ENCODE results near the gene PAMR1.

DNA sequence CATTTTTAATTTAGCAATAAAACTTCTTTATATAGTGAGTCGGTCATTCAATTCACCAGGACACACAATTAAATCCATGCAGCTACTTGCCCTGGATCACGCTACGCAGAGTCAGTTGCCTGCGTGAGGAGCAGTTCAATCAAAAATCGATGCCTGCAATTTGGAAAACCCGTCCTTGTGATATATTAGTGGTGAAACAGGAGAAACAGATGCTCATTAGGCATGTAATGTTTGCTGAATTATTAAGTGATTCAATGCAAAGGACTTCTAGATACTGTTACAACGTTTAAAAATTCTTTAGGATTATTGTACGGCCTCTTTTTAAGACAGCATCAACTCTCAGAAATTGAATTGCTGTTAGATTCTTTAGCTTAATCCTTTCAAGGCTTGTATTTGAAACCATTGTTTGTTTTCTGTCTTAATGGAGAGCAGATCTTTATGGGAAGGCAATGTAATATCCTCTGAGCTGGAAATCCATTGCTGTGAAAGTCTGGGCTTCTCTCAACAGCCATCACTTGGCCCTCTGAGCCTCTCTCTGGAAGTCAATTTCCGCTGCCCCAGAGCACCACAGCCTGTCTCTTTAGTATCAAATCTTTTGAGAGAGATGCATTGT, 20.1 kb upstream of the PAMR1 start:
- TF ChIP-seq, protein P1, sequence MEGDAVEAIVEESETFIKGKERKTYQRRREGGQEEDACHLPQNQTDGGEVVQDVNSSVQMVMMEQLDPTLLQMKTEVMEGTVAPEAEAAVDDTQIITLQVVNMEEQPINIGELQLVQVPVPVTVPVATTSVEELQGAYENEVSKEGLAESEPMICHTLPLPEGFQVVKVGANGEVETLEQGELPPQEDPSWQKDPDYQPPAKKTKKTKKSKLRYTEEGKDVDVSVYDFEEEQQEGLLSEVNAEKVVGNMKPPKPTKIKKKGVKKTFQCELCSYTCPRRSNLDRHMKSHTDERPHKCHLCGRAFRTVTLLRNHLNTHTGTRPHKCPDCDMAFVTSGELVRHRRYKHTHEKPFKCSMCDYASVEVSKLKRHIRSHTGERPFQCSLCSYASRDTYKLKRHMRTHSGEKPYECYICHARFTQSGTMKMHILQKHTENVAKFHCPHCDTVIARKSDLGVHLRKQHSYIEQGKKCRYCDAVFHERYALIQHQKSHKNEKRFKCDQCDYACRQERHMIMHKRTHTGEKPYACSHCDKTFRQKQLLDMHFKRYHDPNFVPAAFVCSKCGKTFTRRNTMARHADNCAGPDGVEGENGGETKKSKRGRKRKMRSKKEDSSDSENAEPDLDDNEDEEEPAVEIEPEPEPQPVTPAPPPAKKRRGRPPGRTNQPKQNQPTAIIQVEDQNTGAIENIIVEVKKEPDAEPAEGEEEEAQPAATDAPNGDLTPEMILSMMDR (conservative IDR thresholded peaks at IDR 0.05; ENCODE audit: low read depth, low read length): no peak
- no peak for TF ChIP-seq EZH2 (IDR thresholded peaks at IDR 0.05; ENCODE audit: borderline replicate concordance, low read depth, low read length, poor library complexity, severe bottlenecking)

Data from A673 (cell line).